NB4 (cell line): ENCODE results near the gene SLC49A4.

Experiments used
- DNase-seq: peaks from one replicate; pipeline ENCODE4 v3.0.0; 2010; ENCODE audit warnings: low read depth
- H3K4me3 ChIP-seq: one replicate; pipeline ENCODE4 v1.5.1; 2011; ENCODE audit warnings: mild to moderate bottlenecking, low read depth, low read length, moderate library complexity
- CTCF ChIP-seq: IDR thresholded peaks from one replicate; pipeline ENCODE4 v1.5.1; 2012; ENCODE audit warnings: low read depth, low read length
- MAX ChIP-seq: IDR thresholded peaks from 2 replicates; pipeline ENCODE4 v1.6.1; 2011; ENCODE audit warnings: low read depth, low read length
- MYC ChIP-seq: IDR thresholded peaks from 2 replicates; pipeline ENCODE4 v1.6.1; 2011; ENCODE audit warnings: low read depth, low read length
- POLR2A ChIP-seq: IDR thresholded peaks from 2 replicates; pipeline ENCODE4 v1.6.1; 2011; ENCODE audit warnings: mild to moderate bottlenecking; ENCODE audit not compliant: insufficient read length; ENCODE audit errors: extremely low read depth

SLC49A4 gene

GRCh38 chr3:122824465-122825381 lies 29.9 kb downstream of the SLC49A4 start:
- no peak for TF ChIP-seq MYC
- no peak for TF ChIP-seq MAX
- TF ChIP-seq CTCF, result no peak
- TF ChIP-seq POLR2A, result no peak
- H3K4me3 ChIP-seq, result no peak overlapping the region
- no peak for DNase-seq

GRCh38 chr3:122825460-122825859 lies 30.6 kb downstream of the SLC49A4 start:
- DNase-seq, result no peak
- H3K4me3 ChIP-seq, result no peak overlapping the region
- TF ChIP-seq MAX (no peak), CTCF (no peak), MYC (no peak), POLR2A (no peak)

GRCh38 chr3:122826278-122826677 lies 31.4 kb downstream of the SLC49A4 start:
- no peak overlapping the region for H3K4me3 ChIP-seq
- no peak for DNase-seq
- TF ChIP-seq POLR2A (no peak), MAX (no peak)

- TF ChIP-seq CTCF, result no peak
- no peak for TF ChIP-seq POLR2A
- TF ChIP-seq MAX, result no peak
- no peak for TF ChIP-seq MYC
- DNase-seq, result no peak
- H3K4me3 ChIP-seq, result no peak overlapping the region
These were observed 33.4 kb downstream of the SLC49A4 start for GRCh38 chr3:122828281-122828680.

- H3K4me3 ChIP-seq, result no peak overlapping the region
- TF ChIP-seq CTCF (no peak), POLR2A (no peak), MYC (no peak), MAX (no peak)
- DNase-seq, result no peak
These were observed 40.7 kb downstream of the SLC49A4 start for GRCh38 chr3:122835590-122835989.

- no peak for DNase-seq
- H3K4me3 ChIP-seq, result no peak overlapping the region
- TF ChIP-seq MAX (no peak), MYC (no peak), POLR2A (no peak), CTCF (no peak)
These were observed 48.7 kb downstream of the SLC49A4 start for GRCh38 chr3:122843604-122844003.
